Activated CD4-positive, alpha-beta T cell treated with anti-CD3 and anti-CD28 coated beads for 36 hours (primary cell): Measurements from ENCODE around the gene HK2. TPM values are rescaled to one million over a fixed set of nuclear protein-coding genes. Genes with fewer than 3 reads are reported as not detected.

Source experiments
- ATAC-seq: fragments of 200-7000 bp; cut with Tn5 transposase; one replicate; pipeline ENCODE4 v1.10.0; 2021; ENCODE audit warnings: mild to moderate bottlenecking, moderate library complexity
- CTCF ChIA-PET: fragments of 350-600 bp; sonication (Branson Sonifier 250); formaldehyde crosslinking; loops from one replicate; lab custom pipeline; 2021; ENCODE audit warnings: antibody characterized with exemption; lab: Charles Lee
- POLR2A ChIA-PET: fragments of 350-600 bp; sonication (Branson Sonifier 250); formaldehyde crosslinking; loops from one replicate; lab custom pipeline; 2021; ENCODE audit warnings: antibody characterized with exemption, inconsistent platforms; lab: Charles Lee
- DNase-seq: peaks from one replicate; pipeline ENCODE4 v3.0.0-alpha.2; 2020
- H3K27ac Mint-ChIP-seq: one replicate; pipeline ENCODE4 v1.8.0; 2021; ENCODE audit warnings: mixed read lengths
- H3K27me3 Mint-ChIP-seq: one replicate; pipeline ENCODE4 v1.8.0; 2021; ENCODE audit warnings: mixed read lengths
- H3K36me3 Mint-ChIP-seq: one replicate; pipeline ENCODE4 v1.8.0; 2021; ENCODE audit warnings: low read depth, mixed read lengths
- H3K4me1 Mint-ChIP-seq: one replicate; pipeline ENCODE4 v1.8.0; 2021; ENCODE audit warnings: mixed read lengths
- H3K4me3 Mint-ChIP-seq: one replicate; pipeline ENCODE4 v1.8.0; 2021; ENCODE audit warnings: mild to moderate bottlenecking, moderate library complexity, mixed read lengths
- H3K9me3 Mint-ChIP-seq: one replicate; pipeline ENCODE4 v1.8.0; 2021; ENCODE audit warnings: low read depth, mixed read lengths
- intact Hi-C, 2 experiments: fragments of 100-400 bp; cut with DNase I in 1 of 2; cut with micrococcal nuclease in 1 of 2; formaldehyde crosslinking; loops; one replicate each; pipeline versions ENCODE4 v1.14.2 to v1.15.1; 2022 to 2024; cut with DNase I, micrococcal nuclease
- total RNA-seq, 2 experiments: library from RNA; stranded (reverse); gene quantifications; one replicate each; pipeline ENCODE4 v1.2.3, GENCODE V29; 2021

Gene HK2
- total RNA-seq, 2 experiments from 2014 or later = 84.4 to 105 TPM

DNA sequence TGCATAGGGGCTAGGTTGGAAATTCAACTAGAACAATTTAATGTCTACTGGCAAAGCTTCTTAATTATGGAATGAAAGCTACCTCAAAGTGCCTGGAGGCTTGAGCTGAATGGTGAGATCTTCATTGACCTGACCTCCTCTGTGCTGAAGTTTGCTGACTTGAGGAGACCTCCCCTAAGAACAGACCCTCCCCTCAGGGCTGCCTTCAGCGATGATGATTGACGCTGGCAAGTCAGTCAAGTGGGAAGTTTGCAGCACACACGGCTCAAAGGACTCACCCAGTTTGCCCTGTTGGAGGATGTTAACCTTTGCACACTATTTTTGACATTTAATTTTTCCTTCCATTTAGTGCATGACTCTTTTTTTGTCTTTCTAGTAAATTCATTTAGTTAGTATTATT lies 107.4 kb downstream of the HK2 start:
- no peak overlapping the region for H3K4me3 Mint-ChIP-seq
- H3K36me3 Mint-ChIP-seq = peaks cover 3% of the 10 kb centered on the region
- intact Hi-C loops = no loop called here
- no peak overlapping the region for H3K27ac Mint-ChIP-seq
- DNase-seq = no peak
- no peak for ATAC-seq
- no peaks in the 10 kb centered on the region for H3K9me3 Mint-ChIP-seq
- H3K4me1 Mint-ChIP-seq = peaks cover 6% of the 10 kb centered on the region
- no peaks in the 10 kb centered on the region for H3K27me3 Mint-ChIP-seq
- ChIA-PET CTCF (no interaction called here), POLR2A (no interaction called here)

DNA sequence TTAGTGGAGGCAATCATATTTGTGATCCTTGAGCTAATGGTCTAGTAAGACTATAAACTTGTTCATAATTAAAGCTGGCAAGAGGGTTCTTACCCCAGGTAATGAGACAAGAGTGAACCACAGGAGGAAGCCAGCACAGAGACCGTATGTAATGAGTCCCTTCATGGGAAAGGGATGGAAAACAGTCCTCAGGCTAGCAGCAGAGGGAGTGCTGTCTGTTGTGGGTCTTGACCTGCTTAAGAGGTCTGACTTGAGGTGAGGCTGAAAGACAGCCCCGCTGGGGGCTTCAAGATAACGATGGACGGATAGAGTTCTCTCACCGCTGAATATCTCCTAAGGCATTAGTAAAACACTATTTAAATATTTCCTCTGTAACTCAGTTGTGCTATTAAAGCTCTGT lies 108.3 kb downstream of the HK2 start:
- Mint-ChIP-seq H3K4me1 (peaks cover 6% of the 10 kb centered on the region), H3K27me3 (no peaks in the 10 kb centered on the region), H3K9me3 (no peaks in the 10 kb centered on the region), H3K27ac (no peak overlapping the region), H3K4me3 (no peak overlapping the region), H3K36me3 (peaks cover 3% of the 10 kb centered on the region)
- DNase-seq = no peak
- intact Hi-C loops = no loop called here
- ChIA-PET POLR2A (no interaction called here), CTCF (no interaction called here)
- ATAC-seq = no peak

Other genes starting within 250 kb of the HK2 start
- under 1 TPM; 0.18 to 0.33 TPM for gene M1AP, start 185.8 kb upstream of the HK2 start, total RNA-seq
- gene SEMA4F, start 179.9 kb upstream of the HK2 start, total RNA-seq = 1 to 10 TPM; 5.7 to 7.4 TPM
- gene POLE4, start 124.5 kb downstream of the HK2 start, total RNA-seq = 10 to 100 TPM; 29.3 to 44.0 TPM